Ovary (tissue), 9 donors: ENCODE results near the gene CTNNBL1. TPM values are rescaled to one million over a fixed set of nuclear protein-coding genes. Genes with fewer than 3 reads are reported as not detected.

Source experiments
- DNase-seq, 5 donors: peaks; one replicate each; pipeline ENCODE4 v3.0.0-alpha.2; 2019 to 2020
- H3K27ac ChIP-seq, 2 donors: fragments of 200-600 bp; one replicate each; pipeline versions ENCODE4 v1.5.1 to v1.8.0; 2019 to 2022
- H3K27me3 ChIP-seq: fragments of 200-600 bp; one replicate; pipeline ENCODE4 v1.8.0; 2022
- H3K36me3 ChIP-seq: fragments of 200-600 bp; sonication (generic); one replicate; pipeline ENCODE4 v1.5.1; 2019
- H3K4me1 ChIP-seq: one replicate; pipeline ENCODE4 v1.8.1; 2013; ENCODE audit warnings: mild to moderate bottlenecking, moderate library complexity; ENCODE audit not compliant: insufficient read depth
- H3K4me3 ChIP-seq: fragments of 200-600 bp; sonication (generic); one replicate; pipeline ENCODE4 v1.5.1; 2017
- H3K9me3 ChIP-seq, 2 donors: fragments of 200-600 bp in 1 of 2; sonication (generic) in 1 of 2; one replicate each; pipeline versions ENCODE4 v1.5.1 to v1.8.1; 2013 to 2019; ENCODE audit warnings: mild to moderate bottlenecking in 1 of 2, moderate library complexity in 1 of 2
- EP300 ChIP-seq: sonication (generic); formaldehyde crosslinking; IDR thresholded peaks from one replicate; pipeline ENCODE4 v1.6.1; 2017; ENCODE audit warnings: antibody characterized with exemption
- POLR2A ChIP-seq: fragments of 450-650 bp; IDR thresholded peaks from one replicate; pipeline ENCODE4 v1.6.1; 2017; ENCODE audit warnings: antibody characterized with exemption, mild to moderate bottlenecking, moderate library complexity
- WGBS, 3 donors: extraction: QIAGEN DNeasy Blood & Tissue Kit in 1 of 3; methylation state at CpG; one replicate each; pipeline versions ENCODE4 v1.1.5 to v1.1.7; 2013 to 2017; 5-methylcytosine and 5-hydroxymethylcytosine counted together
- intact Hi-C, 4 donors: fragments of 100-400 bp; cut with DNase I; formaldehyde crosslinking; loops; one replicate each; pipeline versions ENCODE4 v1.11.0 to v1.15.1; 2022 to 2023
- polyA plus RNA-seq, 2 donors: library from polyadenylated mRNA; stranded (reverse); fragments of 200-250 nt in 1 of 2; fragments of 350-450 nt in 1 of 2; fragmentation: Illumina TruSeq in 1 of 2; extraction: RNeasy Lipid Tissue Mini Kit (QIAGEN cat#74804) in 1 of 2; gene quantifications; one replicate each; pipeline ENCODE4 v1.2.3, GENCODE V29; 2013 to 2014
- total RNA-seq, 7 donors: library from RNA; depleted of rRNA in 2 of 7; stranded (reverse); fragments of >200 nt in 2 of 7; fragmentation: NEBNext Ultra II Directional in 3 of 7; extraction: Animal tissue kit (Norgen Biotek cat#: 25700) in 3 of 7; gene quantifications; one replicate each; pipeline versions ENCODE4 v1.1.0 to v1.2.4, GENCODE V29; 2016 to 2023
- TF ChIP-seq, protein P1 (sequence below), 3 donors: fragments of 450-650 bp in 2 of 3; fragments of 200-600 bp in 1 of 3; IDR thresholded peaks; one replicate each; pipeline versions ENCODE4 v1.5.1 to v1.8.0; 2016 to 2022; ENCODE audit warnings: antibody characterized with exemption in 3 of 3, mild to moderate bottlenecking in 1 of 3
- donor health status: DM: no; HTN: no; CAD: no; lungs with moderate emphysema.
- donor health status: DM: no; HTN: no; CAD: no.
- donor health status: Bipolar disorder and iron deficiency.
- donor health status: DM: yes; HTN: yes; CAD: no.
- donor health status: DM: no; HTN: no; CAD: no.
- donor health status: DM: yes; HTN: yes; CAD: no.

Gene CTNNBL1
- total and polyA plus RNA-seq, 9 donors, result 17.3 to 58.7 (median 42.3) TPM

DNA sequence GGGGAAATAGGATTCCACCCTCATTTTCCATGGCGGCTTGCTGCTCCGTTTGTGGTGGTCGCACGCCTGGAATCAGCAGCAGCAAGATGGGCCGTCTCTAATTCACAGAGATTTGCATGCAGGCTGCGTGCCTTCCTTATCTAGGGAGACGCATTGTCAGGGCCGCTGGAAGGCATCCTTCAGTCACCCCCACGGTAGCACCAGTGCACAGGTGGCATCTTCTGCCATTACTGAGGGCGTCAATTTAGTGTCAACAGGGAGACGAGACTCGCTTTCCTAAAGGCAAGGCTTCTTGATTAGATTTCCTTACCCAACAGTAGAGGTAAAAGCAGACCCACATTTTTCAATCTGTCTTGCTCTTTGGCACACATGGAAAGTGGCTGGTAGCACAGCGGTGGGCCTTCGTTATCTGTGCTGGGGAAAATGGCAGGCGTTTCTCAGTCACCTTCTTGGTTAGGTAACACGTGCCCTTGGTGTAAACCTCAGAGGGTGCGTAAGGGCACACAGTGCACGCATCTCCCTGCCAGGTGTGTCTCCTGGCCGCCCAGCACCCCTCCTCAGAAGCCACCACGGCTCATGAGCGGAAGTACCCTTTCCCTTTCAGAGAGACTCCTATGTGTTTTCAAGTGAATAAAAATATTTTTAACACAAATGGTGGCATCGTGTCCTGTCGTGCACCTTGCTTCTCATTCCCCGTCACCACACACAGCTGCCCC, 181.8 kb downstream of the CTNNBL1 start:
- H3K36me3 ChIP-seq, result no peaks in the 10 kb centered on the region
- 76 to 87% (median 84%) methylated on average over 24 of the region's 24 CpGs for WGBS, 3 donors
- H3K4me1 ChIP-seq, result no peaks in the 10 kb centered on the region
- no peak overlapping the region for H3K4me3 ChIP-seq
- no peak for DNase-seq
- no peak overlapping the region for H3K27ac ChIP-seq
- H3K27me3 ChIP-seq, result no peaks in the 10 kb centered on the region
- no peaks in the 10 kb centered on the region for H3K9me3 ChIP-seq
- TF ChIP-seq EP300 (no peak), POLR2A (no peak)
- TF ChIP-seq, protein P1, sequence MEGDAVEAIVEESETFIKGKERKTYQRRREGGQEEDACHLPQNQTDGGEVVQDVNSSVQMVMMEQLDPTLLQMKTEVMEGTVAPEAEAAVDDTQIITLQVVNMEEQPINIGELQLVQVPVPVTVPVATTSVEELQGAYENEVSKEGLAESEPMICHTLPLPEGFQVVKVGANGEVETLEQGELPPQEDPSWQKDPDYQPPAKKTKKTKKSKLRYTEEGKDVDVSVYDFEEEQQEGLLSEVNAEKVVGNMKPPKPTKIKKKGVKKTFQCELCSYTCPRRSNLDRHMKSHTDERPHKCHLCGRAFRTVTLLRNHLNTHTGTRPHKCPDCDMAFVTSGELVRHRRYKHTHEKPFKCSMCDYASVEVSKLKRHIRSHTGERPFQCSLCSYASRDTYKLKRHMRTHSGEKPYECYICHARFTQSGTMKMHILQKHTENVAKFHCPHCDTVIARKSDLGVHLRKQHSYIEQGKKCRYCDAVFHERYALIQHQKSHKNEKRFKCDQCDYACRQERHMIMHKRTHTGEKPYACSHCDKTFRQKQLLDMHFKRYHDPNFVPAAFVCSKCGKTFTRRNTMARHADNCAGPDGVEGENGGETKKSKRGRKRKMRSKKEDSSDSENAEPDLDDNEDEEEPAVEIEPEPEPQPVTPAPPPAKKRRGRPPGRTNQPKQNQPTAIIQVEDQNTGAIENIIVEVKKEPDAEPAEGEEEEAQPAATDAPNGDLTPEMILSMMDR (IDR thresholded peaks at IDR 0.05), result no peak
- intact Hi-C loops, result no loop called here

DNA sequence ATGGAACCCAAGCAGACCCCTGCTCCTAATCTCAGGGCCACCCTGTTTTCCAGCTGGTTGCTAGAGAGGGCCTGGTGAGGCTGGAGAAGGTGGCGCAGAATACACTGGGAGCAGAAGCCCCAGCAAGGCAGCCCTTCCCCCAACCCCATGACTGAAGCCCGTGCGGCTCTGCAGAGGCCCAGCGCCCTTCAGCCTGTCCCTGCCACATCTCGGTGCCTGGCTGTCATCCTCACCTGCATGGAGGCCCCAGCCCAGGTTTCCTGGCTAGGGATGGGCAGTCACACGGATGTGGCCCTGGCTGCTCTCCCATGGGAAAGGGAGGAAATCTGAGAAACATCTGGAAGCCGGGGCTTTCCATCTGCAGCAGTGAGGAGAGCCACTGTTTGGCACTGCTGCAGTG, 183.0 kb downstream of the CTNNBL1 start:
- Histone ChIP-seq H3K27ac (no peak overlapping the region), H3K4me3 (no peak overlapping the region), H3K9me3 (no peaks in the 10 kb centered on the region), H3K4me1 (peaks cover 2% of the 10 kb centered on the region), H3K36me3 (no peaks in the 10 kb centered on the region), H3K27me3 (no peaks in the 10 kb centered on the region)
- TF ChIP-seq, protein P1 (IDR thresholded peaks at IDR 0.05), result no peak
- no peak for TF ChIP-seq EP300
- TF ChIP-seq POLR2A, result no peak
- 54 to 61% (median 60%) methylated on average over 7 of the region's 7 CpGs for WGBS, 3 donors
- intact Hi-C loops, result no loop called here
- no peak for DNase-seq

DNA sequence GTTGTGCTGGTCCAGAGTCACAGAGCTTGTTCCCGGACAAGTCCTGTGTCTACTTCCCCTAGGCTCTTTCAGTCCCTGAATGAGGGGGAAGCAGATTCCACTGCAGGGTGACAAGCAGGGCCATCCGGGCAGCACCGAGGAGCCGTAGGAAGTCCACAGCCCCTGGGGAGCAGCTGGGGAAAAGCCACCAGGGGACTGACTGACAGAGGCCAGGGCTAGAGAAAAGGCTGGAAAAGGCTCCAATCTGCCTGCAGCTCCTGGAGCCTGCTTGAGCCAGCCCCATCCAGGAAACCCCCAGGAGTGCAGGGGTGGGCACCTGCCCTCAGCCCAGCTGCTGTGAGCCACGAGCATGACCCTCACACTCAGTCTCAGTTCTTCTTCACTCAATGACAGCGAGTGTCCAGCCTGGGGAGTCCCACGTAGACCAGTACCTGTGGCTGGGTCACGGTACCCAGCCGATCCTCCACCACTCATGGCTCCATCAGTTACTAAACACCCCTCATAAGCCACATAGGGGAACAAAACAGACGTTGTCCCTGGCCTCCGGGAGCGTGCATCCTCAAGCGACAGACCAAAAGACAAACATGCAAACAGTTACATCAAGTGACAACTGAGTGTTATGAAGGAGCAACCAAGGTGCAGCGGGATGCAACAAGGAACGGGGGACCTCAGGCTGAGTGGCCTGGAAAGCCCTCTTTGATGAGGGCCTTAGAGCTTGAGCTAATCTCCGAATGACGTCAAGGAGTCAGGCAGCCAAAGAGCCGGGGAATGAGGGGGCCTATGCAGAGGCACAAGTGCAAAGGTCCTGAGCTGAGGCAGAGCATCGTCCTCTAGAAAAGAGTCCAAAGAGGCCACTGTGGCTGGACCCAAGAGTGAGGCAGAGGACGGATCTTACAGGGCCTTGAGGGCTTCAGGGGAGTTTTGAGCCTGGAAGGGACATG, 184.3 kb downstream of the CTNNBL1 start:
- Histone ChIP-seq H3K27ac (no peak overlapping the region), H3K4me3 (no peak overlapping the region), H3K4me1 (peaks cover 2% of the 10 kb centered on the region), H3K9me3 (no peaks in the 10 kb centered on the region), H3K36me3 (no peaks in the 10 kb centered on the region), H3K27me3 (no peaks in the 10 kb centered on the region)
- DNase-seq, result no peak
- TF ChIP-seq EP300 (no peak), POLR2A (no peak)
- TF ChIP-seq, protein P1 (IDR thresholded peaks at IDR 0.05), result no peak
- intact Hi-C loops, result no loop called here
- WGBS, 3 donors, result 67 to 75% (median 74%) methylated on average over 20 of the region's 20 CpGs

DNA sequence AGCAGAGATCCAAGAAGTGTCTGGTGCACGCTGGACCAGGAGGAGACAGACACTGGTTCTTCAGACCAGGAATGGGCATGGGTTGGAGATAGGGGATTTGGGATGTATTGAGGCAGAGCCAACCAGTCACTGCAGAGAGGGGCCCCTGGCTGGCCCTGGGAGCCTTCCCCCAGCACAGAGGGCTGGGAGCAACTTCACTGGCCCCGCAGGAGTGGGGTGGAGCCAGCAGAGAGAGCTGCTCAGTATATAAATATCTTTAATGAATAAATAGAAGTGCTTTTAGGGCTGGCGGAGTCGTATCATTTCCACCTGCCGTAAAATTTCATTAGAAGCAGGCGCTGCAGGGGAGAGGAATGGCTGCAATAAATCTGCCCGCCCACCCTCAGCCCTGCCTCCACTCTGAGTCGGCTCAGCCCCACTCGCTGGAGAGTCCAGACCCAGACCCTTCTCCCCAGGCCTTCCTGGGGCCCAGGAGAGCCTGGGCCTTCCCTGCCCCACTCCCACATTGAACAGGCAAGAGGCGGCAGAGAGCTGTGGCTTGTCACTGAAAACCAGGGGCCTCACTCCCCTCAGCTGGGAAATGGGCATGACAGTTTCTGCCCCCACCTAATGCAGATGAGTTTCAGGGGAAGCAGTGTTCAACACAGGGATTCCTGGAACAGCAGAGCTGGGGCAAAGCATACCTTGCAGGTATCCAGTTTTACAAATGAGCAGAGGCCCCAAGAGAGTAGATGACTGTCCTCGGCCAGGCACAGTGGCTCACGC, 185.2 kb downstream of the CTNNBL1 start:
- TF ChIP-seq EP300, result no peak
- TF ChIP-seq, protein P1 (IDR thresholded peaks at IDR 0.05), result no peak
- TF ChIP-seq POLR2A, result no peak
- WGBS, 3 donors, result 59 to 72% (median 69%) methylated on average over 12 of the region's 12 CpGs
- DNase-seq, result no peak
- Histone ChIP-seq H3K36me3 (no peaks in the 10 kb centered on the region), H3K27me3 (no peaks in the 10 kb centered on the region), H3K4me1 (peaks cover 2% of the 10 kb centered on the region), H3K27ac (no peak overlapping the region), H3K4me3 (no peak overlapping the region), H3K9me3 (no peaks in the 10 kb centered on the region)
- intact Hi-C loops, result no loop called here
